Activated naive CD8-positive, alpha-beta T cell treated with anti-CD3 and anti-CD28 coated beads, Interleukin-2, amount 50 U/mL, for 24 hours (primary cell): ENCODE data around the gene PRM1.

Experiments
- ATAC-seq: fragments of 150-1000 bp; cut with Tn5 transposase; one replicate; pipeline ENCODE4 v1.10.0; 2021
- DNase-seq: peaks from one replicate; pipeline ENCODE4 v3.0.0; 2021
- H3K27ac Mint-ChIP-seq: one replicate; pipeline ENCODE4 v1.8.0; 2021; ENCODE audit warnings: mild to moderate bottlenecking, mixed read lengths
- H3K27me3 Mint-ChIP-seq: one replicate; pipeline ENCODE4 v1.8.0; 2021; ENCODE audit warnings: mixed read lengths
- H3K36me3 Mint-ChIP-seq: one replicate; pipeline ENCODE4 v1.8.0; 2021; ENCODE audit warnings: low read depth, mixed read lengths
- H3K4me1 Mint-ChIP-seq: one replicate; pipeline ENCODE4 v1.8.0; 2021; ENCODE audit warnings: mixed read lengths
- H3K4me3 Mint-ChIP-seq: one replicate; pipeline ENCODE4 v1.8.0; 2021; ENCODE audit warnings: mild to moderate bottlenecking, moderate library complexity, mixed read lengths
- H3K9me3 Mint-ChIP-seq: one replicate; pipeline ENCODE4 v1.8.0; 2021; ENCODE audit warnings: mixed read lengths

PRM1 gene

GRCh38 chr16:11320170-11320569 is 39.0 kb upstream of the PRM1 start:
- H3K36me3 Mint-ChIP-seq = no peaks in the 10 kb centered on the region
- no peak overlapping the region for H3K4me3 Mint-ChIP-seq
- no peak overlapping the region for H3K27ac Mint-ChIP-seq
- no peak for ATAC-seq
- H3K4me1 Mint-ChIP-seq = peaks cover 8% of the 10 kb centered on the region
- DNase-seq = no peak
- no peaks in the 10 kb centered on the region for H3K27me3 Mint-ChIP-seq
- no peaks in the 10 kb centered on the region for H3K9me3 Mint-ChIP-seq

GRCh38 chr16:11319529-11320146 is 38.5 kb upstream of the PRM1 start:
- no peak for ATAC-seq
- no peaks in the 10 kb centered on the region for H3K36me3 Mint-ChIP-seq
- H3K4me3 Mint-ChIP-seq = no peak overlapping the region
- H3K4me1 Mint-ChIP-seq = peaks cover 2% of the 10 kb centered on the region
- H3K27me3 Mint-ChIP-seq = peaks cover 2% of the 10 kb centered on the region
- DNase-seq = no peak
- H3K27ac Mint-ChIP-seq = no peak overlapping the region
- no peaks in the 10 kb centered on the region for H3K9me3 Mint-ChIP-seq

GRCh38 chr16:11318817-11319216 is 37.7 kb upstream of the PRM1 start:
- Mint-ChIP-seq H3K4me3 (no peak overlapping the region), H3K27ac (no peak overlapping the region), H3K9me3 (no peaks in the 10 kb centered on the region), H3K4me1 (peaks cover 6% of the 10 kb centered on the region), H3K36me3 (no peaks in the 10 kb centered on the region), H3K27me3 (peaks cover 2% of the 10 kb centered on the region)
- ATAC-seq (no peak), DNase-seq (no peak)

- Mint-ChIP-seq H3K36me3 (no peaks in the 10 kb centered on the region), H3K27ac (no peak overlapping the region), H3K4me1 (peaks cover 27% of the 10 kb centered on the region), H3K27me3 (peaks cover 2% of the 10 kb centered on the region), H3K9me3 (no peaks in the 10 kb centered on the region), H3K4me3 (no peak overlapping the region)
- DNase-seq (no peak), ATAC-seq (no peak)
Observed at GRCh38 chr16:11316331-11317015, 35.3 kb upstream of the PRM1 start.

- ATAC-seq (no peak), DNase-seq (no peak)
- Mint-ChIP-seq H3K4me3 (no peak overlapping the region), H3K27me3 (peaks cover 2% of the 10 kb centered on the region), H3K4me1 (peaks cover 36% of the 10 kb centered on the region), H3K9me3 (no peaks in the 10 kb centered on the region), H3K36me3 (no peaks in the 10 kb centered on the region), H3K27ac (no peak overlapping the region)
Observed at GRCh38 chr16:11315510-11315909, 34.4 kb upstream of the PRM1 start.

- Mint-ChIP-seq H3K36me3 (no peaks in the 10 kb centered on the region), H3K27me3 (peaks cover 2% of the 10 kb centered on the region), H3K4me1 (peaks cover 45% of the 10 kb centered on the region), H3K27ac (no peak overlapping the region), H3K9me3 (no peaks in the 10 kb centered on the region), H3K4me3 (no peak overlapping the region)
- ATAC-seq (no peak), DNase-seq (no peak)
Observed at GRCh38 chr16:11314309-11314894, 33.3 kb upstream of the PRM1 start.

- Mint-ChIP-seq H3K27me3 (peaks cover 2% of the 10 kb centered on the region), H3K4me3 (no peak overlapping the region), H3K9me3 (no peaks in the 10 kb centered on the region), H3K4me1 (peaks cover 45% of the 10 kb centered on the region), H3K36me3 (no peaks in the 10 kb centered on the region), H3K27ac (no peak overlapping the region)
- ATAC-seq (no peak), DNase-seq (no peak)
Observed at GRCh38 chr16:11313493-11314308, 32.6 kb upstream of the PRM1 start.

- DNase-seq = no peak
- peaks cover 50% of the 10 kb centered on the region for H3K4me1 Mint-ChIP-seq
- peak; percentile 16 for ATAC-seq
- H3K27me3 Mint-ChIP-seq = peaks cover 2% of the 10 kb centered on the region
- H3K9me3 Mint-ChIP-seq = no peaks in the 10 kb centered on the region
- no peaks in the 10 kb centered on the region for H3K36me3 Mint-ChIP-seq
- no peak overlapping the region for H3K4me3 Mint-ChIP-seq
- peak overlapping the region; percentile 44 for H3K27ac Mint-ChIP-seq
Observed at GRCh38 chr16:11312718-11313492, 31.8 kb upstream of the PRM1 start.

GRCh38 chr16:11310997-11311561 is 29.9 kb upstream of the PRM1 start:
- Mint-ChIP-seq H3K36me3 (no peaks in the 10 kb centered on the region), H3K4me3 (no peak overlapping the region), H3K27me3 (peaks cover 2% of the 10 kb centered on the region), H3K9me3 (no peaks in the 10 kb centered on the region), H3K27ac (peak overlapping the region; percentile 70), H3K4me1 (peaks cover 53% of the 10 kb centered on the region)
- ATAC-seq (peak; percentile 15), DNase-seq (peak; percentile 26)

- Mint-ChIP-seq H3K27me3 (peaks cover 2% of the 10 kb centered on the region), H3K27ac (peak overlapping the region; percentile 70), H3K9me3 (no peaks in the 10 kb centered on the region), H3K4me3 (no peak overlapping the region), H3K4me1 (peaks cover 53% of the 10 kb centered on the region), H3K36me3 (no peaks in the 10 kb centered on the region)
- no peak for ATAC-seq
- DNase-seq = no peak
Observed at GRCh38 chr16:11310634-11310977, 29.5 kb upstream of the PRM1 start.

- Mint-ChIP-seq H3K4me3 (no peak overlapping the region), H3K4me1 (peaks cover 53% of the 10 kb centered on the region)
- ATAC-seq = no peak
Observed at GRCh38 chr16:11309895-11310633, 28.9 kb upstream of the PRM1 start.

GRCh38 chr16:11308493-11309283 is 27.6 kb upstream of the PRM1 start:
- Mint-ChIP-seq H3K4me1 (peaks cover 48% of the 10 kb centered on the region), H3K27me3 (no peaks in the 10 kb centered on the region), H3K27ac (no peak overlapping the region)

More at GRCh38 chr16:11309895-11310633, 28.9 kb upstream of the PRM1 start:
- H3K27me3 Mint-ChIP-seq = peaks cover 2% of the 10 kb centered on the region
- no peaks in the 10 kb centered on the region for H3K9me3 Mint-ChIP-seq
- H3K36me3 Mint-ChIP-seq = no peaks in the 10 kb centered on the region
- peak overlapping the region; percentile 32 for H3K27ac Mint-ChIP-seq
- no peak for DNase-seq

More at GRCh38 chr16:11308493-11309283, 27.6 kb upstream of the PRM1 start:
- no peak for DNase-seq
- ATAC-seq = no peak
- Mint-ChIP-seq H3K36me3 (no peaks in the 10 kb centered on the region), H3K4me3 (no peak overlapping the region), H3K9me3 (no peaks in the 10 kb centered on the region)
